Measurements from ENCODE around the gene SCFD2. TPM values are rescaled to one million over a fixed set of nuclear protein-coding genes. Genes with fewer than 3 reads are reported as not detected.
A peak's percentile ranks its signal among the peaks of the same experiment; 100 is the strongest.

Gene SCFD2
- total RNA-seq, 1 donor from 2014 or later: 18.6 TPM

- H3K27me3 Mint-ChIP-seq (ENCODE audit: low read depth): peaks cover 46% of the 10 kb centered on the region
- no peaks in the 10 kb centered on the region for H3K9me3 Mint-ChIP-seq
- no peaks in the 10 kb centered on the region for H3K36me3 Mint-ChIP-seq (ENCODE audit: low read depth)
- peaks cover 38% of the 10 kb centered on the region for H3K4me1 Mint-ChIP-seq
- H3K4me3 Mint-ChIP-seq: peak overlapping the region; percentile 95
- peak overlapping the region; percentile 76 for H3K27ac Mint-ChIP-seq (ENCODE audit: unreplicated experiment)
- no peak for DNase-seq (ENCODE audit: low read depth, low spot score)
- no peak for TF ChIP-seq CTCF (conservative IDR thresholded peaks at IDR 0.05)
Measured at GRCh38 chr4:53366301-53366716, 448 bp upstream of the SCFD2 start.

- Mint-ChIP-seq H3K27me3 (ENCODE audit: low read depth) (peaks cover 34% of the 10 kb centered on the region), H3K27ac (ENCODE audit: unreplicated experiment) (no peak overlapping the region), H3K9me3 (no peaks in the 10 kb centered on the region), H3K36me3 (ENCODE audit: low read depth) (no peaks in the 10 kb centered on the region), H3K4me1 (peaks cover 45% of the 10 kb centered on the region), H3K4me3 (peak overlapping the region; percentile 95)
- DNase-seq (ENCODE audit: low read depth, low spot score): no peak
- TF ChIP-seq CTCF (conservative IDR thresholded peaks at IDR 0.05): no peak
Measured at GRCh38 chr4:53365121-53365485, 758 bp downstream of the SCFD2 start.

- Mint-ChIP-seq H3K27me3 (ENCODE audit: low read depth) (peaks cover 30% of the 10 kb centered on the region), H3K36me3 (ENCODE audit: low read depth) (no peaks in the 10 kb centered on the region), H3K27ac (ENCODE audit: unreplicated experiment) (no peak overlapping the region), H3K9me3 (no peaks in the 10 kb centered on the region), H3K4me1 (peaks cover 45% of the 10 kb centered on the region), H3K4me3 (peak overlapping the region; percentile 95)
- no peak for TF ChIP-seq CTCF (conservative IDR thresholded peaks at IDR 0.05)
- DNase-seq (ENCODE audit: low read depth, low spot score): no peak
Measured at GRCh38 chr4:53364624-53365023, 1.2 kb downstream of the SCFD2 start.

- TF ChIP-seq CTCF (conservative IDR thresholded peaks at IDR 0.05): no peak
- Mint-ChIP-seq H3K9me3 (no peaks in the 10 kb centered on the region), H3K36me3 (ENCODE audit: low read depth) (no peaks in the 10 kb centered on the region), H3K4me3 (peak overlapping the region; percentile 77), H3K4me1 (peaks cover 45% of the 10 kb centered on the region), H3K27ac (ENCODE audit: unreplicated experiment) (no peak overlapping the region), H3K27me3 (ENCODE audit: low read depth) (peaks cover 6% of the 10 kb centered on the region)
- DNase-seq (ENCODE audit: low read depth, low spot score): no peak
Measured at GRCh38 chr4:53362093-53362492, 3.8 kb downstream of the SCFD2 start.

- H3K4me1 Mint-ChIP-seq: peaks cover 42% of the 10 kb centered on the region
- no peak overlapping the region for H3K4me3 Mint-ChIP-seq
- DNase-seq (ENCODE audit: low read depth, low spot score): no peak
- TF ChIP-seq CTCF (conservative IDR thresholded peaks at IDR 0.05): no peak
- H3K27ac Mint-ChIP-seq (ENCODE audit: unreplicated experiment): no peak overlapping the region
- no peaks in the 10 kb centered on the region for H3K36me3 Mint-ChIP-seq (ENCODE audit: low read depth)
- H3K27me3 Mint-ChIP-seq (ENCODE audit: low read depth): peaks cover 4% of the 10 kb centered on the region
- H3K9me3 Mint-ChIP-seq: no peaks in the 10 kb centered on the region
Measured at GRCh38 chr4:53361451-53361850, 4.4 kb downstream of the SCFD2 start.
